HG02981 (cell line): ENCODE results near the gene ARMH2.

Source experiments
- ATAC-seq: cut with Tn5 transposase; IDR thresholded peaks from one replicate; pipeline ENCODE4 v1.9.1; 2021; ENCODE audit warnings: mild to moderate bottlenecking, moderate library complexity; ENCODE audit not compliant: unreplicated experiment

The ARMH2 gene

GRCh38 chr6:24821860-24822444, 23.2 kb upstream of the ARMH2 start:
- ATAC-seq: no peak

- ATAC-seq: no peak
Measured at GRCh38 chr6:24818346-24818745, 19.6 kb upstream of the ARMH2 start.

GRCh38 chr6:24809728-24810127, 11.0 kb upstream of the ARMH2 start:
- ATAC-seq: no peak

GRCh38 chr6:24807584-24807983, 8.9 kb upstream of the ARMH2 start:
- no peak for ATAC-seq

DNA sequence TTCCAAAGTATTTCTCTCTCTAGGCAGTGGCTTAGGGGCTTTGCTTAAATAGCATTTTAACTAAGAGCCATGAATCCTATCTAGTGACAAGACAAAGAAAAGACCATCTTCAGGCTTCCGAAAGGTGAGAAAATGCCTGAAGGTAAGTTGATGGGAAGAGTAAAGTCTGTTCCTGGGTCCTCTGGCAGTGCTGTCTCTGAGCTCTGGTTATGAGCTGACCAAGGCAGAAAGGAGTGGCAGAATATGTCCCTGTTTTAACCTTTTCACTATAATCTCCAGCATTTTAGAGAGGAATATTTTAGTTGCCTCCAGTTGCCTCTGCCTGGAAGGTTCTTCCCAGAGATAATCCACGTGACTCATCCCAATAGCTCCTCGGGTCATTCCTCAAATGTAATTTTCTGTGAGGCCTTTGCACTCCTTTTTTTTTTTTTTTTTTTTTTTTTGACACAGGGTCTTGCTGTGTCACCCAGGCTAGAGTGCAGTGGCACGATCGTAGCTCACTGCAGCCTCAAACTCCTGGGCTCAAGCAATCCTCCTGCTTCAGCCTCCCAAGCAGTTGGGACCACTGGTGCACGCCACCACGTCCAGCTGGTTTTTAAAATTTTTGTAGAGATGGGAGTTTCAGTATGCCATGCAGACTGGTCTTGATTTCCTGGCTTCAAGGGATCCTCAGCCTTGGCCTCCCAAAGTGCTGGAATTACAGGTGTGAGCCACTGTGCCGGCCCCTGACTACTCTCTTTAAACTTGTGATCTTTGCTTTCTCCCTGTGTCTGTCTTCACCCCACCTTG, 3.7 kb upstream of the ARMH2 start:
- no peak for ATAC-seq

DNA sequence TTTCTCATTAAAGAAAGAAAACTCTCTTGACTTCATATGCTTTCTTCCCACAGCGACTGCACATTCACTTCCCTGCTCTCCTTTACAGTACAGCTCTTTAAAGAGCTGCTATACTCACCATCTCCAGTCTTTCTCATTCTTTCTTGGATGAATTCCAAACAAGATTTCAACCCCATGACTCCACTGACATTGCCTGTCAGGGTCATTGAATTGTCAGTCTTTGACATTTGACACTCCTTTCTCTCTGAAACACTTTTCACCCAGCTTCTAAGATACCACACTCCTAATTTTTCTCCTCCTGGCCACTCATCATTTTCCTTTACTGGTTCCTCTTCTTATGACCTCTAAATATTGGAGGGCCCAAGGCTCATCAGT, 811 bp upstream of the ARMH2 start:
- no peak for ATAC-seq

GRCh38 chr6:24797596-24798216, 1.0 kb downstream of the ARMH2 start:
- no peak for ATAC-seq

- no peak for ATAC-seq
Measured at GRCh38 chr6:24796616-24797290, 2.0 kb downstream of the ARMH2 start.

GRCh38 chr6:24795106-24795505, 3.6 kb downstream of the ARMH2 start:
- ATAC-seq: no peak

DNA sequence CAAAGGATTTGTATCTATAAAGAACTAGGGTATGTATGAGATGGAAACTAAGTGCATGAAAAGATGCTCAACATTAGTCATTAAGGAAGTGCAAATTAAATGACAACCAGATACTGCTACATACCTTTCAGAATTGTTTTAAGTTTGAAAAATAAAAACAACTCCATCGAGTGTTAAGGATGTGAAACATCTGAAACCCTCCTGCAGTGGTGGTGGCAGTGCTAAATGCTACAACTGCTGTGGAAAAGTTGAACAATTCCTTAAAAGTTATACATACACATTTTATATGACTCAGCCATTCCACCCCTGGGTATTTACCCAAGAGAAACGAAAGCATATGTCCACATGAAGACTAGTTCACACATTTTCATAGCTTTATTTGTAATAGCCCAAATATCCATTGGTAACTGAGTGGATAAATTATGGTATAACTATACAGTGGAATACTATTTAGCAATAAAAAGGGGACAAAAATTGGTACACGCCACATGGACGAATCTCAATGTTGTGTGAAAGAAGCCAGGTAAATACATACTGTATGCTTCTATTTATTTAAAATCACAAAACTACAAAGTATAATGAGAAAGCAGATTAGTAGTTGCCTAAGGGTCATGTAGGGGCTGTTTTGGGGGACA, 10.6 kb downstream of the ARMH2 start:
- ATAC-seq: no peak

- ATAC-seq: no peak
Measured at GRCh38 chr6:24780206-24780605, 18.5 kb downstream of the ARMH2 start.

- ATAC-seq: no peak
Measured at GRCh38 chr6:24779416-24780016, 19.2 kb downstream of the ARMH2 start.

DNA sequence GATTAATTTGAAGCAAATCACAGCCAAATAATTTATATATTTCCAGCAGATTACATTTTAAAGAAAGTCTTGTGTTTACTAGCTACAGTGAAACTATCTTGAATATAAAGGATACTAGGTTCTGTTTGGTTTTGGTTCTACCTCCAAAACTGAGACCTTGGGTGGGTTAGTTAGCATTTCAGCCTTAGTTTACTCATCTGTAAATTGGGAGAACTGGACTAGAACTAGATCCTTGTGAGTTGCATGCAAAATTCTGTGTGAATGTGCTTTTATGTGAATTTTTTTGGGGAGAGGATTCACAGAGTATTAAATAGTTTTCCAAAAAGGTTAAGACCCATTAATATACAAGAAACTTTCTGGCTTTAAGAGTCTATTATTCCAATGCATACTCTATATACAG, 19.8 kb downstream of the ARMH2 start:
- no peak for ATAC-seq

DNA sequence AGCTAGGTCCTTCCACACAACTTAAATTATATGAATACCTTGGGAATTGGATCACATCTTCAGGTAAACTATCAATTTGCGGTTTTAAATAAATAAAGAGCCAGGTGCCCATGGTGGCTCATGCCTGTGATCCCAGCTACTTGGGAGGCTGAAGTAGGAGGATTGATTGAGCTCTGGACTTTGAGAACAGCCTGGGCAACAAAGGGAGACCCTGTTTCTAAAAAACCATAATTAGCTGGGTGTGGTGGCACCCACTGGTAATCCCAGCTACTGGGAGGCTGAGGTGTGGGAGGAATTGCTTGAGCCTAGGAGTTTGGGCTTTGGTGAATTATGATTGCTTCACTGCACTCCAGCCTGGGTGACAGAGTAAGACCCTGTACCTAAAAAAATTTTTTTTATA, 20.6 kb downstream of the ARMH2 start:
- ATAC-seq: no peak

- ATAC-seq: no peak
Measured at GRCh38 chr6:24777227-24777626, 21.5 kb downstream of the ARMH2 start.

DNA sequence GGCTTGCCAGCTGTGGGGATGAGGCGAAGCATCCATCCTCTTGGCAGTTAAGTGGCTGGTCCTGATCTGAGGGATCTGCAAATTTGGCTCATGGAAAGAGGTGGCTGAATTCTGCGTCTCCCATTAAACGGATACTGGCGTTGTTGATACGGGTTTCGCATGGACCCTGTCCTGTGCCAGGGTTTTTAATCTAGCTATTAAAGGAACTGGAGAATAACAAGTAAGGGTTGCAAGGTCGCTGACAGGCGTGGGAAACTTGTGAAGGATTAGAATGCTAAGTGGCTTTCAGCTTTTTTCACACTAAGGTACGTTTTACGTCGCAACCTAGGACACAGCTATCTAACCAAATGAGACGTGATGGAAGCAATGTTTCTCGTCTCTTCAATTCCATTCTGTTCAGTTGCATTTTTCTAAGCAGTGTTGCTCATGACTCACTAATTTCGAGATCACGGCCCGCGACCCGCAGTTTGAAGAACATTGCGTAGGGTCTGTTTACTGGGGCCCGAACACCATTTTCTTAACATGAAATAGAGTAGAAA, 23.1 kb downstream of the ARMH2 start:
- ATAC-seq: no peak

- peak; percentile 89 for ATAC-seq
Measured at GRCh38 chr6:24774696-24775519, 23.8 kb downstream of the ARMH2 start, which contains the start of gene GMNN. TSS of gene GMNN (plus strand) at chr6:24774937. CDS start at chr6:24777247, 2,310 bp downstream.

GRCh38 chr6:24768361-24768760, 30.4 kb downstream of the ARMH2 start:
- ATAC-seq: no peak

- ATAC-seq: no peak
Measured at GRCh38 chr6:24766680-24767462, 31.8 kb downstream of the ARMH2 start.
